Fibroblast of lung (primary cell): ENCODE results near the gene STX12.

ENCODE experiments used
- CTCF ChIP-seq, 2 donors: IDR thresholded peaks in 1 of 2; conservative IDR thresholded peaks in 1 of 2; 1 replicate in 1 of 2; 2 replicates in 1 of 2; pipeline ENCODE4 v1.5.1; 2011 to 2012; ENCODE audit warnings: low read length in 2 of 2, control low read depth in 1 of 2, inconsistent platforms in 1 of 2, low read depth in 1 of 2, mild to moderate bottlenecking in 1 of 2
- EZH2 ChIP-seq: IDR thresholded peaks from 2 replicates; pipeline ENCODE4 v1.5.1; 2012; ENCODE audit warnings: low read length, control low read depth, mild to moderate bottlenecking; ENCODE audit errors: missing control alignments

GRCh38 chr1:27770293-27770830, 2.7 kb upstream of the STX12 start:
- TF ChIP-seq CTCF (conservative IDR thresholded peaks at IDR 0.05 in 1 of 2, IDR thresholded peaks at IDR 0.05 in 1 of 2; ENCODE audit: low read depth in 1 of 2, low read length in 2 of 2) (no peak), EZH2 (no peak)
